LNCaP clone FGC (cell line): ENCODE results near the gene GATA2.

Experiments used
- DNase-seq: peaks from one replicate; pipeline ENCODE4 v3.0.0-alpha.2; 2011; ENCODE audit warnings: low read depth
- H3K4me3 ChIP-seq: 2 replicates; pipeline ENCODE4 v1.5.1; 2011; ENCODE audit warnings: mild to moderate bottlenecking, low read depth, low read length, control low read depth
- CTCF ChIP-seq: IDR thresholded peaks from 2 replicates; pipeline ENCODE4 v1.5.1; 2012; ENCODE audit warnings: mild to moderate bottlenecking; ENCODE audit not compliant: control insufficient read depth, insufficient read depth; ENCODE audit errors: extremely low read depth

GATA2 gene

DNA sequence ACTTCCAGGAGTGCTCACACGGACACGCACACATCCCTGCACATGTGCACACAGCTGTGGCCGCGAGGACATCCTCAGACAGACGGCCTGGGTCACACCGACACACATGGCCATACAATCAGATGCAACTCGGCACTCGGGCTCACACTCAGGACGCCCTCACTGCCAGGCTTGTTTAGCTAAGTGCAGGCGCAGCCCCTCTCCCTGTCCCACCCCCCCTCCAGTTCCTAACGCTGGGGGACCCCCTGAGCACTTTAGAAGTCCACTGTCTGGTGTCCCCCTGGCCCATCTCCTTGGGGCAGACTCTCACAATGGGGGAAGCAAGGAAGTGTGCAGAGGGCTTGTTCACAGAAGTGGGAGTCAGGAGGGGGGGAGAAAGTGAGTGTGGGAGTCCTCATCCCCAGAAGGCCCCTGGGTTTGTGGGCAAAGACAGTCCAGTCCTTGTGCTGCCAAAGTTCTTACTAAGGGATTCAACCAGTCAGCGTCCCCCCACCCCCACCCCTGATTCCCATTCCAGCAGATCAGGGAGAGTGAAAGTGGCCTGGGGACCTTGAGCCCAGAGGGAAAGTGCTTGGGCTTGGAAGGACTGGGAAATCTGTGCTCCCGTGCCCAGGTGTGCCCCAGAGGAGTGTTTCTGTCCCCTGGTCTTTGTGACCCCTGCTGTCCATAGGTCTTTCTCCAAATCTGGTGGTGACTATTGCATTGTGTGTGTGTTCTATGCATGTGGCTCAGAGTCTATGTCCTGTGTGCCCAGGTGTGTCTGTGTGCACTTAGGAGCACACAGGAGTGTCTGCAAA is 767 bp upstream of the GATA2 start:
- no peak for DNase-seq
- TF ChIP-seq CTCF = no peak
- peak overlapping the region; percentile 94 for H3K4me3 ChIP-seq

DNA sequence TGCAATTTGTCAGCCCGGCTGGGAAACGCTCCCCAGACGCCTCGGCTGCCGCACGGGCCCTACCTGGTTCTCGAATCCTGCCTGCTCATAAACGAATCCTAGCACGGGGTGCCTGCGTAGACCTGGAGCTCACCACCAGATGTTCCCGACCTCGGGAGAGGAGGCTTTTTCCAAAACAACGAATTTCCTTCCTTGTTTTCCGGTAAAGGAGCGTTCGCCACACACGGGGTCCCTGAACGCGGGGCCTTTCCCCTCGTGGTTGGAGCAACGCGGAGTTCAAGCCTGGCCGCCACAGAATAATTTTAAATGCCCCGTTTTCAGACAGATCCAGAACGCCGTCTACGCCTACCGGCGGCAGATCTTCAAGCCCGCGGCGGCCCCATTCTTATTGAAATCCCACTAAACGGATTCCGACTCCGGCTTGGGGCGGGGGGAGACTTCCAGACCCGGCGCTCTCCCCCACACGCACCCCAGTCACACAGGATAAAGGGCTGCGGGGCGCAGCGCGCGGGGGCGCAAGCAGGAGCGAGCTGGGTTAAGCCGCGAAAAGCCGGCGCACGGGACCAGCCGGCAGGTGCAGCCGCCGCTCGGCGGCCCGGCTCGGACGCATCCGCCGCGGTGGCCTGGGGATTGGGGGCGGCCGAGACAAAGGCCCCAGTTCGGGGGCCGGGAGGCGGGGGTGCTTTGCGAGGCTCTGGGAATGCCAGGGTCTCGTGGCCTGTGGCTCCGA is 895 bp downstream of the GATA2 start:
- H3K4me3 ChIP-seq = peak overlapping the region; percentile 94
- no peak for TF ChIP-seq CTCF
- no peak for DNase-seq

DNA sequence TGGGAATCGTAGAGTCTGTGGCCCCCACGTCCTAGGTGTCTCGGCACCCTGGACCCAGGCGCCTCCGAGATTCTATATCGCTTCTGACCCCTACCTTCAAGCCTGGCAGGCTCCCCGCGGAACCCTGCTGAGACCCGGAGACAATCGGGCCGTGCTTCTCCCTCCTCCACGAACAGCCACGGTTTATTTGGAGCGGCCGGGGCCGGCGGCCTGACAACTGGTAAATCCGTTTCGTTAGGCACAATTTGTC is 1.4 kb downstream of the GATA2 start:
- H3K4me3 ChIP-seq = peak overlapping the region; percentile 94
- no peak for TF ChIP-seq CTCF
- DNase-seq = no peak

DNA sequence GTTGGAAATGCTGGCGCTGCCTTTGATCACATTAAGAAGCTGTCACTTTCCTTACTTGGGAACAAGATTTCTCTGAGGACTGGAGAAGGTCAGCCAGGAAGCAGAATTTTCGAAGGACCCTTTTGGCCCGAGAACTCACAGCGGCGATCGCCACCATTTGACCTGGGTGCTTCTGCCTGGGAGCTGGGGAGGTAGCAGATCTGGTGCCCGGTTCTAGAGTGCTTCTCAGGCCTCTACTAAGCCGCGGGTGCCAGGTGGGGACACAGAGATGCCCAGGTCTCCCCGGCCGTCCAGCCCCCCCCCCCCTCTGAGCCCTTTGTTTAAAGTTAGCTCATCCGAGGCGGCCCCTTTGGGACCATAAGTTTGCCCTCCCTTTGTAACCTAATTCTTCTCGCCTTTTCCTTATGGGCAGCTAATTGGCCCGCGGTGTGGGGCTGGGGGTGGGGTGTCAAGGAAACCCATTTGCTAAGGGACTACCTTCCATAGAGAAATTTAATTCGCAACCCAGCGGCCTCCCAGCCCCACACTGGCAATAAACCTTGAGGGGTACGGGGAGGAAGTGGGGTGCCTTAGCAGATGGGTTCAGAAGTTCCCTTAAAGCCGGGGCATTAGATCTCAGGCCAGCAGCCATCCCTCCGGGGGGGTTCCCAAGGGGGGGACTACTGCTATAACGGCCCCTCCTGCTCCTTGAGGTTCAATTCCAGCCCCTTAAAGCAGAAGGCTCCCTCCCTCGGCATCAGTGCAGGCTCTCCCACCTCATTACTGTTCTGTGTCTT is 1.9 kb downstream of the GATA2 start:
- H3K4me3 ChIP-seq = peak overlapping the region; percentile 94
- no peak for TF ChIP-seq CTCF
- DNase-seq = no peak

DNA sequence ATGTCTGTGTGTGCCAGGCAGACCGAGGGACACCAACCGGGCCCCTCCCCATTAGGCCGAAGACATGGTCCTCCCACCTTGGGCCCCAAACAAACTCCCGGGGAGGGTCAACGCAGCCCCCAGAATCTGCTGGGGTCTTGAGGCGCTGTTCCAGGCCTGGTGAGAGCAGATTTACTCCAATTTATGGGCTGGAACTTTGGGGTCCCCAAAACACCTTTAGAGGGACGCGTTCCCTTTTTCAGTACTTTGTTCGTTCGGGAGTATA is 2.4 kb downstream of the GATA2 start:
- no peak for DNase-seq
- TF ChIP-seq CTCF = no peak
- peak overlapping the region; percentile 94 for H3K4me3 ChIP-seq

GRCh38 chr3:128489927-128490649 is 2.9 kb downstream of the GATA2 start:
- no peak for DNase-seq
- H3K4me3 ChIP-seq = peak overlapping the region; percentile 94
- TF ChIP-seq CTCF = peak; percentile 39
